Natural killer cell (primary cell): ENCODE data around the gene ATF3. TPM values are rescaled to one million over a fixed set of nuclear protein-coding genes. Genes with fewer than 3 reads are reported as not detected.

Experiments used
- ATAC-seq, 3 donors: fragments of 150-1000 bp in 2 of 3; fragments of 200-7000 bp in 1 of 3; cut with Tn5 transposase; 1 replicate in 1 of 3; 2 replicates in 2 of 3; pipeline ENCODE4 v1.10.0; 2021; ENCODE audit warnings: mild to moderate bottlenecking in 2 of 3, moderate library complexity in 2 of 3
- DNase-seq, 2 donors: peaks; one replicate each; pipeline versions ENCODE4 v3.0.0 to v3.0.0-alpha.2; 2013 to 2021; ENCODE audit warnings: mixed read lengths in 1 of 2
- H3K27ac ChIP-seq: one replicate; pipeline ENCODE4 v1.5.1; 2013; ENCODE audit warnings: mild to moderate bottlenecking, low read length
- H3K27me3 ChIP-seq: one replicate; pipeline ENCODE4 v1.6.1; 2013; ENCODE audit warnings: low read length; ENCODE audit not compliant: control insufficient read depth, insufficient read depth
- H3K36me3 ChIP-seq: one replicate; pipeline ENCODE4 v1.6.1; 2013; ENCODE audit warnings: low read length; ENCODE audit not compliant: control insufficient read depth, insufficient read depth
- H3K4me1 ChIP-seq: one replicate; pipeline ENCODE4 v1.6.1; 2013; ENCODE audit warnings: low read length; ENCODE audit not compliant: control insufficient read depth, insufficient read depth
- H3K4me3 ChIP-seq: one replicate; pipeline ENCODE4 v1.5.1; 2013; ENCODE audit warnings: low read length
- H3K9me3 ChIP-seq: one replicate; pipeline ENCODE4 v1.6.1; 2013; ENCODE audit warnings: low read length; ENCODE audit not compliant: control insufficient read depth, insufficient read depth
- H3K27ac Mint-ChIP-seq, 2 donors: one replicate each; pipeline ENCODE4 v1.8.0; 2022; ENCODE audit warnings: mild to moderate bottlenecking in 2 of 2, mixed read lengths in 2 of 2, moderate library complexity in 1 of 2
- H3K27me3 Mint-ChIP-seq, 2 donors: one replicate each; pipeline ENCODE4 v1.8.0; 2022; ENCODE audit warnings: low read depth in 2 of 2, mixed read lengths in 2 of 2
- H3K36me3 Mint-ChIP-seq: one replicate; pipeline ENCODE4 v1.8.0; 2022; ENCODE audit warnings: mixed read lengths
- H3K4me1 Mint-ChIP-seq, 2 donors: one replicate each; pipeline ENCODE4 v1.8.0; 2022; ENCODE audit warnings: mixed read lengths in 2 of 2
- H3K4me3 Mint-ChIP-seq: one replicate; pipeline ENCODE4 v1.8.0; 2022; ENCODE audit warnings: mild to moderate bottlenecking, moderate library complexity, mixed read lengths
- H3K9me3 Mint-ChIP-seq, 2 donors: one replicate each; pipeline ENCODE4 v1.8.0; 2022; ENCODE audit warnings: mixed read lengths in 2 of 2
- WGBS: methylation state at CpG from one replicate; pipeline ENCODE4 v1.1.7; 2013; ENCODE audit warnings: missing lambda C conversion rate; ENCODE audit not compliant: insufficient coverage; 5-methylcytosine and 5-hydroxymethylcytosine counted together
- intact Hi-C: fragments of 100-400 bp; cut with micrococcal nuclease; formaldehyde crosslinking; loops from one replicate; pipeline ENCODE4 v1.14.2; 2022
- total RNA-seq, 4 donors: library from RNA; stranded (reverse); fragments of 120-200 nt in 1 of 4; gene quantifications; one replicate each; pipeline versions ENCODE4 v1.2.3 to v1.2.4, GENCODE V29; 2013 to 2022
- TF ChIP-seq, protein P1 (sequence below): fragments of 200-600 bp; IDR thresholded peaks from one replicate; pipeline ENCODE4 v1.8.0; 2022; ENCODE audit warnings: antibody characterized with exemption

Gene ATF3
- total RNA-seq, 3 donors from 2014 or later (not counting 1 experiment from before 2014, with no cell fraction given), result 62.2 to 135 (median 78.5) TPM

DNA sequence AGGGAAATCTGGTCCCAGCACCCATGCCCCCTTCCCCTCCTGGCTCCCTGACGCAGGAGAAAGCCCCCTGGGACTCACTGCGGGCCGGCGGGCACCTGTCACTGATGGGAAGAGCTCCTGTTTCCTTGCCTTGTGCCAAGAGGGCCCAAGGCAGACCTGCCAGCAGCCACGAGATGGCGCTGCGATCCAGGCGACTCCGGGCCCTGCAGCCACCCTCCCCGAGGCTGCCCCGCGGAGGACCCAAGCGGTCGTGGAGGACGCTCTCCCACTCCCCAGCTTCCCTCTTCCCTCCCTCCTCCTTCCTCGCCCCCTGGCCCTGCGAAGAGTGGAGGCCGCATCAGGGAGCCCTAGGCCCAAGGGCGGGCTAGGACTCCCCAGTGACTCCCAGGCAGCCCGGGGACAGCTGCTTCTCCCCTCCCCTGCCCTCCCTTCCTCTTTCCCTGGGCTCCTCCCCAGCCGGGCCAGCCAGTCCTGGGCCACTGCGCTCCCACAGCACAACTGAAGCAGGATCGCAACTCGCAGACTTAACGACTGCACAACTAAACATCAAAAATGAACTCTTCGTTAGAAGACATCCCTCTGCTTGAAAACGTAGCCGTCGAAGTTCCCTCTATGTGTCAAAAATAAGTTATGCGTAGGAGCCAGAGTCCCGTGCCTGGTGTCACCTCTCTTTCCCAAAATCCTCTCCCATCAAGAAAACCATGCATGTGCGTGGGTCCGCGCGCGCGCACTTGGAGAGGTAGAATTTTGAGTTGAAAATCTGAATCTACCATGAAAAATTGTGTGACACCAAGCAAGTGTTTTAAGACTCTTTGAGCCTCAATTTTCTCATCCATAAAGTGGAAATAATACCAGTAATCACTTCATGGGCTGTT is 56.9 kb downstream of the ATF3 start:
- intact Hi-C loops, result loop anchor here (1.0 kb wide), 3 partner anchors 85 to 330 kb away; no protein-coding TSS in a partner anchor
- no peaks in the 10 kb centered on the region for H3K36me3 ChIP-seq
- Mint-ChIP-seq H3K9me3 (no peaks in the 10 kb centered on the region), H3K36me3 (no peaks in the 10 kb centered on the region), H3K4me3 (peak overlapping the region; percentile 74), H3K27ac (peak overlapping the region in 1 of 2 donors; percentile 57), H3K4me1 (peaks cover 17 to 20% of the 10 kb centered on the region in 2 donors), H3K27me3 (peaks cover 18 to 29% of the 10 kb centered on the region in 2 donors)
- 26% methylated on average over 37 of the region's 37 CpGs for WGBS
- ATAC-seq (peak; percentile 94 to 97 (median 94)), DNase-seq (peak; percentile 78 to 88)
- no peaks in the 10 kb centered on the region for H3K9me3 ChIP-seq
- H3K27ac ChIP-seq, result no peak overlapping the region
- peak overlapping the region; percentile 33 for H3K4me3 ChIP-seq
- TF ChIP-seq, protein P1, sequence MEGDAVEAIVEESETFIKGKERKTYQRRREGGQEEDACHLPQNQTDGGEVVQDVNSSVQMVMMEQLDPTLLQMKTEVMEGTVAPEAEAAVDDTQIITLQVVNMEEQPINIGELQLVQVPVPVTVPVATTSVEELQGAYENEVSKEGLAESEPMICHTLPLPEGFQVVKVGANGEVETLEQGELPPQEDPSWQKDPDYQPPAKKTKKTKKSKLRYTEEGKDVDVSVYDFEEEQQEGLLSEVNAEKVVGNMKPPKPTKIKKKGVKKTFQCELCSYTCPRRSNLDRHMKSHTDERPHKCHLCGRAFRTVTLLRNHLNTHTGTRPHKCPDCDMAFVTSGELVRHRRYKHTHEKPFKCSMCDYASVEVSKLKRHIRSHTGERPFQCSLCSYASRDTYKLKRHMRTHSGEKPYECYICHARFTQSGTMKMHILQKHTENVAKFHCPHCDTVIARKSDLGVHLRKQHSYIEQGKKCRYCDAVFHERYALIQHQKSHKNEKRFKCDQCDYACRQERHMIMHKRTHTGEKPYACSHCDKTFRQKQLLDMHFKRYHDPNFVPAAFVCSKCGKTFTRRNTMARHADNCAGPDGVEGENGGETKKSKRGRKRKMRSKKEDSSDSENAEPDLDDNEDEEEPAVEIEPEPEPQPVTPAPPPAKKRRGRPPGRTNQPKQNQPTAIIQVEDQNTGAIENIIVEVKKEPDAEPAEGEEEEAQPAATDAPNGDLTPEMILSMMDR, result peak; percentile 97
- peaks cover 26% of the 10 kb centered on the region for H3K4me1 ChIP-seq
- no peaks in the 10 kb centered on the region for H3K27me3 ChIP-seq

DNA sequence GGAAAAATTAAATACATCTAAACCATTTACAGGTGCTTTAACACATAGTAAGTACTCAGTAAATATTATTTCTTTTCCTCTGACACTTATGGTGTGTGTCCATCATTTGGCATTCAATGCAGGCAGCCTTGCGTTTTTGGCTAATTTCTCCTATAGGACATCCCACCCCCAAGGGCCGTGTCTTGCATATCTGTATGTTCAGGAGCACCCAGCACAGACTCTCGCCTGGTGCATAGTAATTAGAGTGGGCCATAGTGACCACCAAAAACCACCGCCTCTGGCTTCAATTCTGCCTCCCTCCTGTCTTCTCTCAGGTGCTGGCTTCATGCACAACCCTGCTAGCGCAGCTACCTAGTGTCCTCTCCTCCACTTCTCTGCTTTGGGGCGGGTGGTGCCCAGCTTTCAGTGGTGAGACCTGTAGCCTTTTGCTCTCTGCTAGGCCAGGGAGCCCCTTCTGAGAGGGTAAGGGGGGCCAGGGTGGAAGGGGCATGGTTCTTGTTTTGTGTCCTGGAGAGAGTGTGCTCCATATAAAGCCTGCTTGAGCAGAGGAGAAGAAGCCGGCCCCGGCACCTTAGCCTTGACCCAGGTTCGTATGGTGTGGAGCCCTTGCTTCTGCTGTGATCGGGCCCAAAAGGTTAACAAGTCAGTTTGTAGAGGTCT is 57.7 kb downstream of the ATF3 start:
- Histone ChIP-seq H3K27ac (no peak overlapping the region), H3K9me3 (no peaks in the 10 kb centered on the region), H3K27me3 (no peaks in the 10 kb centered on the region), H3K4me1 (peaks cover 30% of the 10 kb centered on the region), H3K36me3 (no peaks in the 10 kb centered on the region), H3K4me3 (no peak overlapping the region)
- DNase-seq (no peak), ATAC-seq (no peak)
- 87% methylated on average over 10 of the region's 10 CpGs for WGBS
- TF ChIP-seq, protein P1, result no peak
- no peak overlapping the region for H3K4me3 Mint-ChIP-seq
- no peaks in the 10 kb centered on the region for H3K9me3 Mint-ChIP-seq
- intact Hi-C loops, result no loop called here
- no peaks in the 10 kb centered on the region for H3K36me3 Mint-ChIP-seq
- H3K4me1 Mint-ChIP-seq, result peaks cover 17 to 24% of the 10 kb centered on the region in 2 donors
- no peak overlapping the region for H3K27ac Mint-ChIP-seq
- H3K27me3 Mint-ChIP-seq, result peaks cover 15 to 30% of the 10 kb centered on the region in 2 donors

DNA sequence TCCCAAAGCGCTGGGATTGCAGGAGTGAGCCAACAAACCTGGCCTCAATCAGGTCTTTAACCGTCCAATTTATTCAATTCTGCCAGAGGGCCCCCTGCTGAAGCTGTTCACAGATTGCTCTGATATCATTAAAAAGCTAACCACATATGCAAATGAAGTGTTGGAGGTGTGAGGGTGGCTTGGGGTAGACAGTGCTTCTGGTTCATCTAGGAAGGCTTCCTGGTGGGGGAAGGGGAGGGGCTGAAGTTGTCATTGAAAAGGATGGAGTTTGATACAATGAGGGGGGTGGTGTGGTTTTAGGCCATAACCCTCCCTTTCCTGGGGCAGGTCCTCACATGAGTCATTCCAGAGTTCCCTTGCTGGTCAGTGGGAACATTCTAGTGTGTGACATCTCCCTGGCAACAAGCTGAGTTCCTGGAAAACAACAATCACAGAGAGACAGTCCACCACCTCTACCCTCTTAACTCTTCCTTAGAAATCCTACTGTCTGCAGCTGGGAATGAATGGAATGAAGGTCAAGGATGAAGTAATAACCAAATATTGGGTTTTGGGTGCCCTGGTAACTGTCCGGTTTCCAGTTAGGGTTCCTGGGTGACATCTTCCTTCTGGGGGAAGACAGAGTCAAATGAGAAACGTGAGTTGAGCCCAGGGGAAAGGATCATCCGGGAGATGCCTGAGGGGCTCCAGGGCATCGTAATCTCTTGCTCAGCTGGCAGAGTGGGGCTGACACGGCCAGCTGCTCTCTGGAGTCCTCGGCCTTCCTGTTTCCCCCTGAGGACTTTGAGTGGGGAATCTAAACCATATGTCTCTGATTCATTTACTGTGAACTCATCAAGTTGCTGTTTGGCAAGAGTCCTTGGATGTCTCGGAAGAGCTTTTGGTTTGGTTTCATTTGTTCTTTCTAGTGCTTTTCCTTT is 58.9 kb downstream of the ATF3 start:
- Histone ChIP-seq H3K27ac (no peak overlapping the region), H3K4me3 (no peak overlapping the region), H3K36me3 (no peaks in the 10 kb centered on the region), H3K4me1 (peaks cover 34% of the 10 kb centered on the region), H3K27me3 (no peaks in the 10 kb centered on the region), H3K9me3 (no peaks in the 10 kb centered on the region)
- DNase-seq (peak in 1 of 2 donors; percentile 47), ATAC-seq (peak in 2 of 3 donors; percentile 28 to 41)
- TF ChIP-seq, protein P1, result no peak
- intact Hi-C loops, result no loop called here
- H3K27me3 Mint-ChIP-seq, result peaks cover 19 to 28% of the 10 kb centered on the region in 2 donors
- no peaks in the 10 kb centered on the region for H3K9me3 Mint-ChIP-seq
- peaks cover 17 to 28% of the 10 kb centered on the region in 2 donors for H3K4me1 Mint-ChIP-seq
- WGBS, result 80% methylated on average over 9 of the region's 9 CpGs
- H3K36me3 Mint-ChIP-seq, result no peaks in the 10 kb centered on the region
- no peak overlapping the region for H3K4me3 Mint-ChIP-seq
- H3K27ac Mint-ChIP-seq, result peak overlapping the region in 1 of 2 donors; percentile 63
